ENCODE data around the gene CPA2. TPM values are rescaled to one million over a fixed set of nuclear protein-coding genes. Genes with fewer than 3 reads are reported as not detected.

The CPA2 gene
- total and polyA plus RNA-seq, 2 of the 4 experiments (the other 2 are of a cell fraction) = 0.05 TPM; not detected in 1

- DNase-seq (no peak), ATAC-seq (ENCODE audit: low read depth) (no peak)
- no peak overlapping the region for H3K4me2 ChIP-seq (ENCODE audit: low read depth, low read length)
- H3K9me3 ChIP-seq (ENCODE audit: control insufficient read depth, insufficient read depth, low read length) = peaks cover 28% of the 10 kb centered on the region
- H3K79me1 ChIP-seq (ENCODE audit: low read depth in 1 of 2, low read length in 2 of 2) = no peaks in the 10 kb centered on the region
- H4K8ac ChIP-seq (ENCODE audit: low read depth in 2 of 2, low read length in 2 of 2) = no peak overlapping the region
- H3K23ac ChIP-seq (ENCODE audit: low read depth, low read length) = no peak overlapping the region
- H3K27me3 ChIP-seq (ENCODE audit: control insufficient read depth, insufficient read depth, low read length) = no peaks in the 10 kb centered on the region
- H3K4ac ChIP-seq (ENCODE audit: low read depth, low read length) = no peak overlapping the region
- H3K56ac ChIP-seq (ENCODE audit: extremely low read depth, insufficient read depth, low read length) = no peak overlapping the region
- H3K18ac ChIP-seq (ENCODE audit: low read depth, low read length) = no peak overlapping the region
- H3K4me1 ChIP-seq (ENCODE audit: control insufficient read depth, insufficient read depth, low read length) = no peaks in the 10 kb centered on the region
- H3K4me3 ChIP-seq (ENCODE audit: insufficient read depth, low read depth, low read length) = no peak overlapping the region
- no peaks in the 10 kb centered on the region for H3K9me1 ChIP-seq (ENCODE audit: insufficient read depth, low read length)
- BruUV-seq (replicated peaks) = no TSS peak
- H2BK15ac ChIP-seq (ENCODE audit: low read depth, low read length) = no peak overlapping the region
- no peak overlapping the region for H3K27ac ChIP-seq (ENCODE audit: insufficient read depth, low read length)
- POLR2A ChIA-PET (ENCODE audit: unreplicated experiment) = no interaction called here
- H4K5ac ChIP-seq (ENCODE audit: low read depth, low read length) = no peak overlapping the region
- no peak overlapping the region for H3K9ac ChIP-seq (ENCODE audit: low read depth, low read length)
- H4K91ac ChIP-seq (ENCODE audit: insufficient read depth, low read depth, low read length) = no peak overlapping the region
- no peak overlapping the region for H3K14ac ChIP-seq (replicated peaks; ENCODE audit: low read depth, low read length)
- no CpG with 5 or more reads among the region's 1 CpG for WGBS, 2 experiments (ENCODE audit: extremely low coverage in 2 of 2, insufficient read length in 1 of 2)
- no peak overlapping the region for H2AK5ac ChIP-seq (ENCODE audit: low read depth, low read length)
- no peak overlapping the region for H2BK120ac ChIP-seq (ENCODE audit: low read depth, low read length)
- TF ChIP-seq MXI1 (IDR thresholded peaks at IDR 0.05; ENCODE audit: borderline replicate concordance, low read depth, low read length) (no peak), RFX5 (IDR thresholded peaks at IDR 0.05; ENCODE audit: low read depth, low read length) (no peak), NFE2L2 (IDR thresholded peaks at IDR 0.05; ENCODE audit: low read depth, low read length) (no peak), CEBPB (IDR thresholded peaks at IDR 0.05; ENCODE audit: low read depth, low read length) (no peak), BHLHE40 (IDR thresholded peaks at IDR 0.05; ENCODE audit: low read depth, low read length) (no peak), CHD1 (IDR thresholded peaks at IDR 0.05; ENCODE audit: low read depth, low read length) (no peak), ELK1 (IDR thresholded peaks at IDR 0.05; ENCODE audit: borderline replicate concordance, low read depth, low read length) (no peak), MAFK (IDR thresholded peaks at IDR 0.05; ENCODE audit: low read depth, low read length) (no peak), FOS (IDR thresholded peaks at IDR 0.05; ENCODE audit: low read depth, low read length) (no peak), MAZ (IDR thresholded peaks at IDR 0.05; ENCODE audit: borderline replicate concordance, low read depth, low read length) (no peak), RCOR1 (IDR thresholded peaks at IDR 0.05; ENCODE audit: insufficient replicate concordance, low read length) (no peak), SMC3 (IDR thresholded peaks at IDR 0.05; ENCODE audit: low read depth, low read length) (no peak), POLR2A (IDR thresholded peaks at IDR 0.05; ENCODE audit: low read depth, low read length) (no peak), RAD21 (IDR thresholded peaks at IDR 0.05; ENCODE audit: low read length) (no peak)
- TF ChIP-seq, protein P1, sequence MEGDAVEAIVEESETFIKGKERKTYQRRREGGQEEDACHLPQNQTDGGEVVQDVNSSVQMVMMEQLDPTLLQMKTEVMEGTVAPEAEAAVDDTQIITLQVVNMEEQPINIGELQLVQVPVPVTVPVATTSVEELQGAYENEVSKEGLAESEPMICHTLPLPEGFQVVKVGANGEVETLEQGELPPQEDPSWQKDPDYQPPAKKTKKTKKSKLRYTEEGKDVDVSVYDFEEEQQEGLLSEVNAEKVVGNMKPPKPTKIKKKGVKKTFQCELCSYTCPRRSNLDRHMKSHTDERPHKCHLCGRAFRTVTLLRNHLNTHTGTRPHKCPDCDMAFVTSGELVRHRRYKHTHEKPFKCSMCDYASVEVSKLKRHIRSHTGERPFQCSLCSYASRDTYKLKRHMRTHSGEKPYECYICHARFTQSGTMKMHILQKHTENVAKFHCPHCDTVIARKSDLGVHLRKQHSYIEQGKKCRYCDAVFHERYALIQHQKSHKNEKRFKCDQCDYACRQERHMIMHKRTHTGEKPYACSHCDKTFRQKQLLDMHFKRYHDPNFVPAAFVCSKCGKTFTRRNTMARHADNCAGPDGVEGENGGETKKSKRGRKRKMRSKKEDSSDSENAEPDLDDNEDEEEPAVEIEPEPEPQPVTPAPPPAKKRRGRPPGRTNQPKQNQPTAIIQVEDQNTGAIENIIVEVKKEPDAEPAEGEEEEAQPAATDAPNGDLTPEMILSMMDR (conservative IDR thresholded peaks at IDR 0.05; ENCODE audit: low read depth, low read length) = no peak
- TF ChIP-seq, protein P2, sequence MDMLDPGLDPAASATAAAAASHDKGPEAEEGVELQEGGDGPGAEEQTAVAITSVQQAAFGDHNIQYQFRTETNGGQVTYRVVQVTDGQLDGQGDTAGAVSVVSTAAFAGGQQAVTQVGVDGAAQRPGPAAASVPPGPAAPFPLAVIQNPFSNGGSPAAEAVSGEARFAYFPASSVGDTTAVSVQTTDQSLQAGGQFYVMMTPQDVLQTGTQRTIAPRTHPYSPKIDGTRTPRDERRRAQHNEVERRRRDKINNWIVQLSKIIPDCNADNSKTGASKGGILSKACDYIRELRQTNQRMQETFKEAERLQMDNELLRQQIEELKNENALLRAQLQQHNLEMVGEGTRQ (IDR thresholded peaks at IDR 0.05; ENCODE audit: low read depth, low read length) = no peak
- H2AK9ac ChIP-seq (replicated peaks; ENCODE audit: low read depth, low read length, poor library complexity) = no peak overlapping the region
- CTCF ChIA-PET = interaction anchor here (0.6 kb wide), 1 partner anchor 15 kb away, joined by 4 read pairs; no protein-coding TSS in a partner anchor
- H2BK20ac ChIP-seq (ENCODE audit: low read depth, low read length) = no peak overlapping the region
- H4K20me1 ChIP-seq (ENCODE audit: insufficient read depth, low read length) = no peaks in the 10 kb centered on the region
- no peak overlapping the region for H2AFZ ChIP-seq (replicated peaks; ENCODE audit: low read length, poor library complexity)
- in situ Hi-C loops (cut with MboI; ENCODE audit: low sequenced_read_pairs) (no loop called here), dilution Hi-C loops (cut with HindIII; ENCODE audit: low sequenced_read_pairs, unreplicated experiment) (no loop called here), intact Hi-C loops (cut with micrococcal nuclease) (no loop called here)
- no peak overlapping the region for H2BK5ac ChIP-seq (ENCODE audit: low read depth, low read length, poor library complexity, severe bottlenecking)
- no peaks in the 10 kb centered on the region for H3K36me3 ChIP-seq (ENCODE audit: control insufficient read depth, insufficient read depth, low read length)
These were observed 8.1 kb upstream of the CPA2 start for GRCh38 chr7:130258494-130259078.
